GM13977 (cell line): ENCODE data around the gene FBXO9.

ENCODE experiments used
- DNase-seq: peaks from one replicate; pipeline ENCODE4 v3.0.0; 2012; ENCODE audit warnings: low spot score
- CTCF ChIP-seq: IDR thresholded peaks from 2 replicates; pipeline ENCODE4 v1.5.1; 2012; ENCODE audit warnings: mild to moderate bottlenecking, control low read depth; ENCODE audit not compliant: insufficient read depth; ENCODE audit errors: extremely low read depth, missing control alignments
- in situ Hi-C: fragments of 300-500 bp; cut with MboI; formaldehyde crosslinking; loops from one replicate; pipeline ENCODE4 v1.12.0; 2022; ENCODE audit warnings: low sequenced_read_pairs, low pct_unique_long_range_greater_than_20kb, mixed read lengths, inconsistent platforms; ENCODE audit not compliant: unreplicated experiment

Gene FBXO9

GRCh38 chr6:53065266-53066076 is at the start of gene FBXO9:
TSS of gene FBXO9 (plus strand) at chr6:53065404. CDS start at chr6:53065790, 386 bp downstream.
- TF ChIP-seq CTCF = no peak
- peak; percentile 87 for DNase-seq
- in situ Hi-C loops = no loop called here

GRCh38 chr6:53015486-53015885 is 49.7 kb upstream of the FBXO9 start:
- in situ Hi-C loops = no loop called here
- DNase-seq = no peak
- TF ChIP-seq CTCF = no peak

DNA sequence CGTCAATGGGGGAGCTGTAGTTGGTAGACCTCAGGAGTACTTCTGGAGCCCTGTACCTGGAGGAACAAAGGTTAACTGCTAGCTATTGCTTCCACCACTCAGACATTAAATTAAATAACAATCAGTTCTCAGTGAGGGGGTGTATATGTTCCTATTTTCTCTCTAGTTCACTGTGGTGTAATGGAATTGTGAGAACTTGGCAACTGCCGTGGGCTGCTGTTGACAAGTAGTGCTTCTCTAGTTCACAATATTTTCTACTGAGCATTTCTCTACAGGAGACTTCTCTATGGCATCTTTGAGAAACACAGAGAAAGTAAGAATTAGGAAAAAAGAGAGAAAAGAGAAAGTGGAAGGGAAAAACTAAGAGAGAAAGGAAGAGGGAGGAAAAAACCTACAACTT is 46.8 kb upstream of the FBXO9 start:
- in situ Hi-C loops = no loop called here
- DNase-seq = no peak

GRCh38 chr6:53020005-53020744 is 45.0 kb upstream of the FBXO9 start:
- TF ChIP-seq CTCF = no peak
- in situ Hi-C loops = no loop called here
- DNase-seq = no peak

More for the DNA sequence above, 46.8 kb upstream of the FBXO9 start:
- TF ChIP-seq CTCF = no peak

DNA sequence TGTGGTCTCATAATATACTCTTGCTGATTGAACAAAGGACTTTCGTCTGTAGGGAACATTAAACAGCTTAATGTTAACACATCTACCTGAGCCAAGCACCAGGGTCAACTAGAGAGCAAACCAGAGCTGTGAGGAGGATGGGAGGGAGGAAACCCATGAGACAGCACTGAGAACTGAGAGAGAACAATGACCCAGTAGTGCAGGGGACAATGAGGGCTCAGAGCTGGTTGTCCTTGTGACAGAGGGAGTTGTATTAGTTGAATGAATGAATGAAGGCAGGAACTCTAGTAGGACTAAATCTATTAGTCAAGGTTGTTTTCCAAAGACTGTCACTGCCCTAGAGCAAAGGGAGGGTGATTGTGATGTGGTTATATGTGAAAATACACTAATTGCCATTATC is 41.9 kb upstream of the FBXO9 start:
- no peak for DNase-seq
- in situ Hi-C loops = no loop called here
- no peak for TF ChIP-seq CTCF

GRCh38 chr6:53026526-53026925 is 38.7 kb upstream of the FBXO9 start:
- in situ Hi-C loops = no loop called here
- no peak for TF ChIP-seq CTCF
- DNase-seq = no peak
